HepG2 (cell line): ENCODE data around the gene CLIC5. TPM values are rescaled to one million over a fixed set of nuclear protein-coding genes. Genes with fewer than 3 reads are reported as not detected.

ENCODE experiments used
- ATAC-seq: fragments of 200-7000 bp; cut with Tn5 transposase; 3 replicates; pipeline ENCODE4 v1.9.1; 2020; ENCODE audit warnings: mild to moderate bottlenecking, moderate library complexity
- BruUV-seq: library from RNA; stranded (reverse); fragments of 400-500 nt; replicated peaks from 2 replicates; lab custom pipeline; 2021; lab: Mats Ljungman, UMichigan
- CTCF ChIA-PET: fragments of 300-600 bp; formaldehyde crosslinking; extraction: SDS; loops from one replicate; lab custom pipeline; 2021; ENCODE audit warnings: low total read pairs, inconsistent platforms, low intra/inter-chr PET ratio; lab: Yijun Ruan, JAX
- POLR2A ChIA-PET: fragments of 350-600 bp; sonication (Branson Sonifier 250); formaldehyde crosslinking; loops from one replicate; lab custom pipeline; 2020; ENCODE audit warnings: antibody characterized with exemption, inconsistent platforms; lab: Yijun Ruan, JAX
- DNase-seq: peaks from one replicate; pipeline ENCODE4 v3.0.0-alpha.2; 2015; ENCODE audit warnings: low spot score
- FAIRE-seq: peaks from 3 replicates; lab custom pipeline; 2011; peaks lifted over from hg19 to GRCh38; lab: Jason Lieb, UNC
- H2AFZ ChIP-seq: one replicate; pipeline ENCODE4 v1.6.1; 2011; ENCODE audit warnings: low read length, inconsistent platforms
- H3K27ac ChIP-seq: fragments of 300-600 bp; 3 replicates; pipeline ENCODE4 v1.8.0; 2011; ENCODE audit warnings: mixed run types, mild to moderate bottlenecking, mixed read lengths, low read length, inconsistent platforms; ENCODE audit not compliant: insufficient read depth; ENCODE audit errors: extremely low read length
- H3K27me3 ChIP-seq, 2 experiments: fragments of 200-600 bp in 1 of 2; 2 replicates in 1 of 2; 3 replicates in 1 of 2; pipeline versions ENCODE4 v1.6.0 to v1.8.0; 2011; ENCODE audit warnings: low read length in 2 of 2, mild to moderate bottlenecking in 2 of 2, moderate library complexity in 2 of 2, inconsistent platforms in 1 of 2; ENCODE audit not compliant: insufficient read depth in 2 of 2, control insufficient read depth in 1 of 2
- H3K36me3 ChIP-seq, 2 experiments: fragments of 200-600 bp in 1 of 2; replicated peaks in 1 of 2; 2 replicates in 1 of 2; 3 replicates in 1 of 2; pipeline versions ENCODE4 v1.5.1 to v1.8.0; 2011; ENCODE audit warnings: low read length in 2 of 2, inconsistent platforms in 1 of 2; ENCODE audit not compliant: insufficient read depth in 2 of 2, control insufficient read depth in 1 of 2
- H3K4me1 ChIP-seq: 2 replicates; pipeline ENCODE4 v1.5.1; 2012; ENCODE audit warnings: low read length, inconsistent platforms; ENCODE audit not compliant: insufficient read depth
- H3K4me2 ChIP-seq: 2 replicates; pipeline ENCODE4 v1.6.0; 2011; ENCODE audit warnings: low read depth, low read length, inconsistent platforms
- H3K4me3 ChIP-seq, 3 experiments: fragments of 200-600 bp in 1 of 3; sonication (generic), shearing (Covaris generic) in 1 of 3; replicated peaks in 1 of 3; 2 replicates each; pipeline ENCODE4 v1.5.1; 2011 to 2016; ENCODE audit warnings: low read length in 3 of 3, inconsistent platforms in 2 of 3, low read depth in 2 of 3, mild to moderate bottlenecking in 2 of 3, control low read depth in 1 of 3, mixed read lengths in 1 of 3; ENCODE audit not compliant: insufficient read depth in 1 of 3
- H3K79me2 ChIP-seq: one replicate; pipeline ENCODE4 v1.6.1; 2011; ENCODE audit warnings: low read length, inconsistent platforms; ENCODE audit not compliant: insufficient read depth
- H3K9ac ChIP-seq: 2 replicates; pipeline ENCODE4 v1.6.0; 2011; ENCODE audit warnings: mild to moderate bottlenecking, low read depth, low read length, inconsistent platforms; ENCODE audit not compliant: insufficient read depth
- H3K9me3 ChIP-seq: 2 replicates; pipeline ENCODE4 v1.5.1; 2012; ENCODE audit warnings: mild to moderate bottlenecking, low read length
- H4K20me1 ChIP-seq: 2 replicates; pipeline ENCODE4 v1.6.0; 2011; ENCODE audit warnings: inconsistent platforms, mild to moderate bottlenecking, low read length, moderate library complexity; ENCODE audit not compliant: insufficient read depth
- PAXIP1 ChIP-seq: sonication (generic); formaldehyde crosslinking; conservative IDR thresholded peaks from 2 replicates; pipeline ENCODE4 v1.4.0; 2020; ENCODE audit warnings: mild to moderate bottlenecking, missing genetic modification reagents, moderate library complexity
- PTBP1 ChIP-seq: fragments of 200-400 bp; formaldehyde crosslinking; IDR thresholded peaks from 2 replicates; pipeline ENCODE4 v1.6.1; 2018; ENCODE audit warnings: low read length, low read depth; ENCODE audit not compliant: poor library complexity, severe bottlenecking
- SIN3B ChIP-seq: fragments of 150-350 bp; IDR thresholded peaks from 2 replicates; pipeline ENCODE4 v1.6.1; 2014; ENCODE audit warnings: low read length
- THRA ChIP-seq: sonication (generic); formaldehyde crosslinking; IDR thresholded peaks from 2 replicates; pipeline ENCODE4 v1.4.0; 2020; ENCODE audit warnings: missing genetic modification reagents, borderline replicate concordance
- TMF1 ChIP-seq: sonication (generic); formaldehyde crosslinking; IDR thresholded peaks from 2 replicates; pipeline ENCODE4 v1.8.1; 2022; ENCODE audit warnings: low read depth, missing genetic modification reagents
- TP53 ChIP-seq: sonication (generic); formaldehyde crosslinking; conservative IDR thresholded peaks from 2 replicates; pipeline ENCODE4 v1.4.0; 2020; ENCODE audit warnings: missing genetic modification reagents
- ZBTB7B ChIP-seq: sonication (generic); formaldehyde crosslinking; IDR thresholded peaks from 2 replicates; pipeline ENCODE4 v1.4.0; 2020; ENCODE audit warnings: missing genetic modification reagents
- ZFYVE20 ChIP-seq: sonication (generic); formaldehyde crosslinking; IDR thresholded peaks from 2 replicates; pipeline ENCODE4 v1.8.0; 2023; ENCODE audit warnings: low read depth, mild to moderate bottlenecking, moderate library complexity, missing genetic modification reagents, borderline replicate concordance
- WGBS: methylation state at CpG from one replicate; pipeline ENCODE4 v1.1.6; 2017; ENCODE audit warnings: low lambda C conversion rate; 5-methylcytosine and 5-hydroxymethylcytosine counted together
- in situ Hi-C: cut with HindIII; loops from 2 replicates; pipeline ENCODE4 v1.10.0; 2017; ENCODE audit warnings: low pct_unique_long_range_greater_than_20kb; ENCODE audit not compliant: extremely low pct_ligation_motif_present
- intact Hi-C: fragments of 100-400 bp; cut with micrococcal nuclease; formaldehyde crosslinking; loops from one replicate; pipeline ENCODE4 v1.10.0; 2022; ENCODE audit not compliant: unreplicated experiment
- polyA plus RNA-seq, 8 experiments: library from polyadenylated mRNA; depleted of rRNA in 3 of 8; stranded (reverse) in 7 of 8; unstranded in 1 of 8; fragments of >200 nt; fragmentation: Illumina TruSeq in 4 of 8; extraction: Trizol in 4 of 8; gene quantifications; 2 replicates each; pipeline versions ENCODE4 v1.2.1 to v1.2.3, GENCODE V29; 2011 to 2016; ENCODE audit warnings: low read depth in 4 of 8, missing spikeins in 1 of 8, mixed read lengths in 1 of 8; ENCODE audit not compliant: insufficient read depth in 1 of 8
- total RNA-seq, 5 experiments: library from RNA; depleted of rRNA; stranded (reverse); fragments of >200 nt; fragmentation: Illumina TruSeq; extraction: Trizol; gene quantifications; 2 replicates each; pipeline ENCODE4 v1.2.3, GENCODE V29; 2016; ENCODE audit warnings: low read depth in 1 of 5

Gene CLIC5
- total and polyA plus RNA-seq, 2 of the 13 experiments (the other 11 are each of a cell fraction or from before 2014, with no cell fraction given), result not detected

- Histone ChIP-seq H3K4me2 (no peak overlapping the region), H3K36me3 (no peaks in the 10 kb centered on the region), H4K20me1 (no peaks in the 10 kb centered on the region), H3K79me2 (no peaks in the 10 kb centered on the region), H3K27ac (no peak overlapping the region), H3K9ac (no peak overlapping the region), H2AFZ (no peak overlapping the region), H3K9me3 (no peaks in the 10 kb centered on the region), H3K4me3 (no peak overlapping the region), H3K4me1 (no peaks in the 10 kb centered on the region), H3K27me3 (no peaks in the 10 kb centered on the region)
- 22% methylated on average over 3 of the region's 3 CpGs for WGBS
- ATAC-seq (no peak), DNase-seq (no peak), FAIRE-seq (no peak)
- intact Hi-C loops, result no loop called here
- no TSS peak for BruUV-seq
- CTCF ChIA-PET, result no interaction called here
- TF ChIP-seq TMF1 (CRISPR knock-in tag) (no peak), SIN3B (no peak), ZFYVE20 (CRISPR knock-in tag) (no peak), PAXIP1 (no peak), THRA (CRISPR knock-in tag) (no peak), PTBP1 (no peak), ZBTB7B (CRISPR knock-in tag) (no peak), TP53 (CRISPR knock-in tag) (no peak)
- in situ Hi-C loops, result no loop called here
- POLR2A ChIA-PET, result no interaction called here
These were observed 157.0 kb downstream of the CLIC5 start for GRCh38 chr6:45858691-45859090.
